Measurements from ENCODE around the gene SPANXD. TPM values are rescaled to one million over a fixed set of nuclear protein-coding genes. Genes with fewer than 3 reads are reported as not detected.

Gene SPANXD
- total RNA-seq, 4 donors from 2014 or later: not detected

GRCh38 chrX:141652286-141652685 lies 46.3 kb downstream of the SPANXD start:
- DNase-seq (ENCODE audit: low spot score in 2 of 2): no peak
- no peak overlapping the region for H3K4me3 ChIP-seq (ENCODE audit: low read depth, poor library complexity, severe bottlenecking)
- TF ChIP-seq, protein P1, sequence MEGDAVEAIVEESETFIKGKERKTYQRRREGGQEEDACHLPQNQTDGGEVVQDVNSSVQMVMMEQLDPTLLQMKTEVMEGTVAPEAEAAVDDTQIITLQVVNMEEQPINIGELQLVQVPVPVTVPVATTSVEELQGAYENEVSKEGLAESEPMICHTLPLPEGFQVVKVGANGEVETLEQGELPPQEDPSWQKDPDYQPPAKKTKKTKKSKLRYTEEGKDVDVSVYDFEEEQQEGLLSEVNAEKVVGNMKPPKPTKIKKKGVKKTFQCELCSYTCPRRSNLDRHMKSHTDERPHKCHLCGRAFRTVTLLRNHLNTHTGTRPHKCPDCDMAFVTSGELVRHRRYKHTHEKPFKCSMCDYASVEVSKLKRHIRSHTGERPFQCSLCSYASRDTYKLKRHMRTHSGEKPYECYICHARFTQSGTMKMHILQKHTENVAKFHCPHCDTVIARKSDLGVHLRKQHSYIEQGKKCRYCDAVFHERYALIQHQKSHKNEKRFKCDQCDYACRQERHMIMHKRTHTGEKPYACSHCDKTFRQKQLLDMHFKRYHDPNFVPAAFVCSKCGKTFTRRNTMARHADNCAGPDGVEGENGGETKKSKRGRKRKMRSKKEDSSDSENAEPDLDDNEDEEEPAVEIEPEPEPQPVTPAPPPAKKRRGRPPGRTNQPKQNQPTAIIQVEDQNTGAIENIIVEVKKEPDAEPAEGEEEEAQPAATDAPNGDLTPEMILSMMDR (IDR thresholded peaks at IDR 0.05): no peak
- no peak for TF ChIP-seq POLR2A (IDR thresholded peaks at IDR 0.05)
- 55 to 63% methylated on average over 5 of the region's 5 CpGs for WGBS, 2 donors
- intact Hi-C loops (cut with DNase I; ENCODE audit: low total_unique reads): no loop called here

Other genes starting within 250 kb of the SPANXD start
- gene SPANXA1, start 114.0 kb downstream of the SPANXD start, total RNA-seq: not detected
- gene SPANXA2, start 109.0 kb downstream of the SPANXD start, total RNA-seq: not detected
- not detected for gene MAGEC3, start 139.6 kb upstream of the SPANXD start, total RNA-seq
- not detected for gene MAGEC1, start 205.2 kb upstream of the SPANXD start, total RNA-seq

All from lower leg skin (tissue), 4 donors.